HepG2 (cell line): ENCODE measurements around the gene CAMK1. TPM values are rescaled to one million over a fixed set of nuclear protein-coding genes. Genes with fewer than 3 reads are reported as not detected.

Source experiments
- HOXA5 ChIP-seq: sonication (generic); formaldehyde crosslinking; IDR thresholded peaks from 2 replicates; pipeline ENCODE4 v1.4.0; 2020; ENCODE audit warnings: missing genetic modification reagents
- NRL ChIP-seq: sonication (generic); formaldehyde crosslinking; IDR thresholded peaks from 2 replicates; pipeline ENCODE4 v1.5.0; 2020; ENCODE audit warnings: missing genetic modification reagents, mild to moderate bottlenecking, moderate library complexity, borderline replicate concordance
- PAWR ChIP-seq: sonication (generic); formaldehyde crosslinking; IDR thresholded peaks from 2 replicates; pipeline ENCODE4 v1.4.0; 2020; ENCODE audit warnings: missing genetic modification reagents, mild to moderate bottlenecking, borderline replicate concordance
- REL ChIP-seq: sonication (generic); formaldehyde crosslinking; conservative IDR thresholded peaks from 2 replicates; pipeline ENCODE4 v1.8.0; 2022; ENCODE audit warnings: mild to moderate bottlenecking, missing genetic modification reagents, moderate library complexity
- SMAD3 ChIP-seq: sonication (generic); formaldehyde crosslinking; IDR thresholded peaks from 2 replicates; pipeline ENCODE4 v1.4.0; 2020; ENCODE audit warnings: missing genetic modification reagents
- SMAD9 ChIP-seq: sonication (generic); formaldehyde crosslinking; IDR thresholded peaks from 2 replicates; pipeline ENCODE4 v1.5.1; 2020; ENCODE audit warnings: mild to moderate bottlenecking, missing genetic modification reagents
- SNAI1 ChIP-seq: sonication (generic); formaldehyde crosslinking; IDR thresholded peaks from 2 replicates; pipeline ENCODE4 v1.5.0; 2020; ENCODE audit warnings: mild to moderate bottlenecking, missing genetic modification reagents, borderline replicate concordance
- ZFP36L2 ChIP-seq: sonication (generic); formaldehyde crosslinking; IDR thresholded peaks from 2 replicates; pipeline ENCODE4 v1.4.0; 2020; ENCODE audit warnings: missing genetic modification reagents
- ZNF234 ChIP-seq: sonication (generic); formaldehyde crosslinking; conservative IDR thresholded peaks from 2 replicates; pipeline ENCODE4 v1.5.1; 2020; ENCODE audit warnings: mild to moderate bottlenecking, missing genetic modification reagents
- ZNF33B ChIP-seq: sonication (generic); formaldehyde crosslinking; IDR thresholded peaks from 2 replicates; pipeline ENCODE4 v1.5.1; 2020; ENCODE audit warnings: mild to moderate bottlenecking, missing genetic modification reagents
- ZNF720 ChIP-seq: sonication (generic); formaldehyde crosslinking; IDR thresholded peaks from 2 replicates; pipeline ENCODE4 v1.4.0; 2020; ENCODE audit warnings: missing genetic modification reagents
- ZNF839 ChIP-seq: sonication (generic); formaldehyde crosslinking; IDR thresholded peaks from 2 replicates; pipeline ENCODE4 v1.4.0; 2020; ENCODE audit warnings: missing genetic modification reagents, mild to moderate bottlenecking, borderline replicate concordance
- polyA plus RNA-seq, 8 experiments: library from polyadenylated mRNA; depleted of rRNA in 3 of 8; stranded (reverse) in 7 of 8; unstranded in 1 of 8; fragments of >200 nt; fragmentation: Illumina TruSeq in 4 of 8; extraction: Trizol in 4 of 8; gene quantifications; 2 replicates each; pipeline versions ENCODE4 v1.2.1 to v1.2.3, GENCODE V29; 2011 to 2016; ENCODE audit warnings: low read depth in 4 of 8, missing spikeins in 1 of 8, mixed read lengths in 1 of 8; ENCODE audit not compliant: insufficient read depth in 1 of 8
- total RNA-seq, 5 experiments: library from RNA; depleted of rRNA; stranded (reverse); fragments of >200 nt; fragmentation: Illumina TruSeq; extraction: Trizol; gene quantifications; 2 replicates each; pipeline ENCODE4 v1.2.3, GENCODE V29; 2016; ENCODE audit warnings: low read depth in 1 of 5
- TF ChIP-seq, protein P1 (sequence below): sonication (generic); formaldehyde crosslinking; IDR thresholded peaks from 2 replicates; pipeline ENCODE4 v1.9.0; 2021; ENCODE audit warnings: mild to moderate bottlenecking, missing genetic modification reagents
- TF ChIP-seq, protein P2 (sequence below): sonication (generic); formaldehyde crosslinking; IDR thresholded peaks from 2 replicates; pipeline ENCODE4 v1.5.0; 2020; ENCODE audit warnings: missing genetic modification reagents
- TF ChIP-seq, protein P3 (sequence below), 2 experiments: sonication (generic) in 1 of 2; formaldehyde crosslinking in 1 of 2; IDR thresholded peaks; 2 replicates each; pipeline versions ENCODE4 v1.4.0 to v1.6.1; 2018 to 2020; ENCODE audit warnings: missing genetic modification reagents in 2 of 2, borderline replicate concordance in 1 of 2, low read depth in 1 of 2, mild to moderate bottlenecking in 1 of 2, missing biosample characterization in 1 of 2
- TF ChIP-seq, protein P4 (sequence below): sonication (generic); formaldehyde crosslinking; IDR thresholded peaks from 2 replicates; pipeline ENCODE4 v1.4.0; 2020; ENCODE audit warnings: missing genetic modification reagents, borderline replicate concordance

The CAMK1 gene
- total and polyA plus RNA-seq, 2 of the 13 experiments (the other 11 are each of a cell fraction or from before 2014, with no cell fraction given): 26.4 to 53.3 TPM

DNA sequence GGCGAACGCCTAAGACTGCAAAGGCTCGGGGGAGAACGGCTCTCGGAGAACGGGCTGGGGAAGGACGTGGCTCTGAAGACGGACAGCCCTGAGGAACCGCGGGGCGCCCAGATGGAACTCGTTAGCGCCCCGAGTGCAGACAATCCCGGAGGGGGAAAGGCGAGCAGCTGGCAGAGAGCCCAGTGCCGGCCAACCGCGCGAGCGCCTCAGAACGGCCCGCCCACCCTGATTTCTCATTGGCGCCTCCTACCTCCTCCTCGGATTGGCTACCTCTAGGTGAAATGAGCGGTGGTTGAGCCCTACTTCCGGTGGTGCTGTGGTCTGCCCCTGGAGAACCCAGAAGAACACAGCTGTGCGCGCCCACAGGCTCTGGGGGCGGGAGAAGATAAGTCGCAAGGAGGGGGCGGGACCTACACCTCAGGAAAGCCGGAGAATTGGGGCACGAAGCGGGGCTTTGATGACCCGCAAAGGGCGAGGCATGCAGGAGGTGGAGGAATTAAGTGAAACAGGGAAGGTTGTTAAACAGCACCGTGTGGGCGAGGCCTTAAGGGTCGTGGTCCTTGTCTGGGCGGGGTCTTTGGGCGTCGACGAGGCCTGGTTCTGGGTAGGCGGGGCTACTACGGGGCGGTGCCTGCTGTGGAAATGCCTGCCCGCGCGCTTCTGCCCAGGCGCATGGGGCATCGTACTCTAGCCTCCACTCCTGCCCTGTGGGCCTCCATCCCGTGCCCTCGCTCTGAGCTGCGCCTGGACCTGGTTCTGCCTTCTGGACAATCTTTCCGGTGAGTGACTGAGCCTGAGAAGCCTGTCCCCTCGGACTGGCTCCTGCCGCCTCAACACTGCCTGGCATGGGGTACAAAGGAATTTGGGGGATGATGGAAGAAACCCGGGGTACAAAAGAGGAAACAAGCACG lies 19.8 kb downstream of the CAMK1 start, which contains the start of gene OGG1 (continued):
- TF ChIP-seq, protein P1, sequence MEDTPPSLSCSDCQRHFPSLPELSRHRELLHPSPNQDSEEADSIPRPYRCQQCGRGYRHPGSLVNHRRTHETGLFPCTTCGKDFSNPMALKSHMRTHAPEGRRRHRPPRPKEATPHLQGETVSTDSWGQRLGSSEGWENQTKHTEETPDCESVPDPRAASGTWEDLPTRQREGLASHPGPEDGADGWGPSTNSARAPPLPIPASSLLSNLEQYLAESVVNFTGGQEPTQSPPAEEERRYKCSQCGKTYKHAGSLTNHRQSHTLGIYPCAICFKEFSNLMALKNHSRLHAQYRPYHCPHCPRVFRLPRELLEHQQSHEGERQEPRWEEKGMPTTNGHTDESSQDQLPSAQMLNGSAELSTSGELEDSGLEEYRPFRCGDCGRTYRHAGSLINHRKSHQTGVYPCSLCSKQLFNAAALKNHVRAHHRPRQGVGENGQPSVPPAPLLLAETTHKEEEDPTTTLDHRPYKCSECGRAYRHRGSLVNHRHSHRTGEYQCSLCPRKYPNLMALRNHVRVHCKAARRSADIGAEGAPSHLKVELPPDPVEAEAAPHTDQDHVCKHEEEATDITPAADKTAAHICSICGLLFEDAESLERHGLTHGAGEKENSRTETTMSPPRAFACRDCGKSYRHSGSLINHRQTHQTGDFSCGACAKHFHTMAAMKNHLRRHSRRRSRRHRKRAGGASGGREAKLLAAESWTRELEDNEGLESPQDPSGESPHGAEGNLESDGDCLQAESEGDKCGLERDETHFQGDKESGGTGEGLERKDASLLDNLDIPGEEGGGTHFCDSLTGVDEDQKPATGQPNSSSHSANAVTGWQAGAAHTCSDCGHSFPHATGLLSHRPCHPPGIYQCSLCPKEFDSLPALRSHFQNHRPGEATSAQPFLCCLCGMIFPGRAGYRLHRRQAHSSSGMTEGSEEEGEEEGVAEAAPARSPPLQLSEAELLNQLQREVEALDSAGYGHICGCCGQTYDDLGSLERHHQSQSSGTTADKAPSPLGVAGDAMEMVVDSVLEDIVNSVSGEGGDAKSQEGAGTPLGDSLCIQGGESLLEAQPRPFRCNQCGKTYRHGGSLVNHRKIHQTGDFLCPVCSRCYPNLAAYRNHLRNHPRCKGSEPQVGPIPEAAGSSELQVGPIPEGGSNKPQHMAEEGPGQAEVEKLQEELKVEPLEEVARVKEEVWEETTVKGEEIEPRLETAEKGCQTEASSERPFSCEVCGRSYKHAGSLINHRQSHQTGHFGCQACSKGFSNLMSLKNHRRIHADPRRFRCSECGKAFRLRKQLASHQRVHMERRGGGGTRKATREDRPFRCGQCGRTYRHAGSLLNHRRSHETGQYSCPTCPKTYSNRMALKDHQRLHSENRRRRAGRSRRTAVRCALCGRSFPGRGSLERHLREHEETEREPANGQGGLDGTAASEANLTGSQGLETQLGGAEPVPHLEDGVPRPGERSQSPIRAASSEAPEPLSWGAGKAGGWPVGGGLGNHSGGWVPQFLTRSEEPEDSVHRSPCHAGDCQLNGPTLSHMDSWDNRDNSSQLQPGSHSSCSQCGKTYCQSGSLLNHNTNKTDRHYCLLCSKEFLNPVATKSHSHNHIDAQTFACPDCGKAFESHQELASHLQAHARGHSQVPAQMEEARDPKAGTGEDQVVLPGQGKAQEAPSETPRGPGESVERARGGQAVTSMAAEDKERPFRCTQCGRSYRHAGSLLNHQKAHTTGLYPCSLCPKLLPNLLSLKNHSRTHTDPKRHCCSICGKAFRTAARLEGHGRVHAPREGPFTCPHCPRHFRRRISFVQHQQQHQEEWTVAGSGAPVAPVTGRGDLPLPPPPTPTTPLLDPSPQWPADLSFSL (CRISPR knock-in tag): no peak
- TF ChIP-seq SMAD9 (CRISPR knock-in tag): no peak
- no peak for TF ChIP-seq ZFP36L2
- TF ChIP-seq ZNF839 (CRISPR knock-in tag): no peak
- TF ChIP-seq ZNF720 (CRISPR knock-in tag): no peak
- TF ChIP-seq ZNF33B (CRISPR knock-in tag): no peak
- TF ChIP-seq SNAI1 (CRISPR knock-in tag): no peak
- TF ChIP-seq, protein P2, sequence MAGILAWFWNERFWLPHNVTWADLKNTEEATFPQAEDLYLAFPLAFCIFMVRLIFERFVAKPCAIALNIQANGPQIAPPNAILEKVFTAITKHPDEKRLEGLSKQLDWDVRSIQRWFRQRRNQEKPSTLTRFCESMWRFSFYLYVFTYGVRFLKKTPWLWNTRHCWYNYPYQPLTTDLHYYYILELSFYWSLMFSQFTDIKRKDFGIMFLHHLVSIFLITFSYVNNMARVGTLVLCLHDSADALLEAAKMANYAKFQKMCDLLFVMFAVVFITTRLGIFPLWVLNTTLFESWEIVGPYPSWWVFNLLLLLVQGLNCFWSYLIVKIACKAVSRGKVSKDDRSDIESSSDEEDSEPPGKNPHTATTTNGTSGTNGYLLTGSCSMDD (CRISPR knock-in tag): no peak
- TF ChIP-seq, protein P3, sequence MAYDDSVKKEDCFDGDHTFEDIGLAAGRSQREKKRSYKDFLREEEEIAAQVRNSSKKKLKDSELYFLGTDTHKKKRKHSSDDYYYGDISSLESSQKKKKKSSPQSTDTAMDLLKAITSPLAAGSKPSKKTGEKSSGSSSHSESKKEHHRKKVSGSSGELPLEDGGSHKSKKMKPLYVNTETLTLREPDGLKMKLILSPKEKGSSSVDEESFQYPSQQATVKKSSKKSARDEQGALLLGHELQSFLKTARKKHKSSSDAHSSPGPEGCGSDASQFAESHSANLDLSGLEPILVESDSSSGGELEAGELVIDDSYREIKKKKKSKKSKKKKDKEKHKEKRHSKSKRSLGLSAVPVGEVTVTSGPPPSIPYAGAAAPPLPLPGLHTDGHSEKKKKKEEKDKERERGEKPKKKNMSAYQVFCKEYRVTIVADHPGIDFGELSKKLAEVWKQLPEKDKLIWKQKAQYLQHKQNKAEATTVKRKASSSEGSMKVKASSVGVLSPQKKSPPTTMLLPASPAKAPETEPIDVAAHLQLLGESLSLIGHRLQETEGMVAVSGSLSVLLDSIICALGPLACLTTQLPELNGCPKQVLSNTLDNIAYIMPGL (CRISPR knock-in tag; IDR thresholded peaks at IDR 0.05; ENCODE audit: borderline replicate concordance in 1 of 2, low read depth in 1 of 2): peak in 1 of 2 experiments; percentile 35; a peak in 2 of 4 replicates
- TF ChIP-seq SMAD3 (CRISPR knock-in tag): no peak
- TF ChIP-seq, protein P4, sequence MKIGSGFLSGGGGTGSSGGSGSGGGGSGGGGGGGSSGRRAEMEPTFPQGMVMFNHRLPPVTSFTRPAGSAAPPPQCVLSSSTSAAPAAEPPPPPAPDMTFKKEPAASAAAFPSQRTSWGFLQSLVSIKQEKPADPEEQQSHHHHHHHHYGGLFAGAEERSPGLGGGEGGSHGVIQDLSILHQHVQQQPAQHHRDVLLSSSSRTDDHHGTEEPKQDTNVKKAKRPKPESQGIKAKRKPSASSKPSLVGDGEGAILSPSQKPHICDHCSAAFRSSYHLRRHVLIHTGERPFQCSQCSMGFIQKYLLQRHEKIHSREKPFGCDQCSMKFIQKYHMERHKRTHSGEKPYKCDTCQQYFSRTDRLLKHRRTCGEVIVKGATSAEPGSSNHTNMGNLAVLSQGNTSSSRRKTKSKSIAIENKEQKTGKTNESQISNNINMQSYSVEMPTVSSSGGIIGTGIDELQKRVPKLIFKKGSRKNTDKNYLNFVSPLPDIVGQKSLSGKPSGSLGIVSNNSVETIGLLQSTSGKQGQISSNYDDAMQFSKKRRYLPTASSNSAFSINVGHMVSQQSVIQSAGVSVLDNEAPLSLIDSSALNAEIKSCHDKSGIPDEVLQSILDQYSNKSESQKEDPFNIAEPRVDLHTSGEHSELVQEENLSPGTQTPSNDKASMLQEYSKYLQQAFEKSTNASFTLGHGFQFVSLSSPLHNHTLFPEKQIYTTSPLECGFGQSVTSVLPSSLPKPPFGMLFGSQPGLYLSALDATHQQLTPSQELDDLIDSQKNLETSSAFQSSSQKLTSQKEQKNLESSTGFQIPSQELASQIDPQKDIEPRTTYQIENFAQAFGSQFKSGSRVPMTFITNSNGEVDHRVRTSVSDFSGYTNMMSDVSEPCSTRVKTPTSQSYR (CRISPR knock-in tag): no peak
- peak; percentile 86; the same call in 1 of the 2 replicates for TF ChIP-seq PAWR (CRISPR knock-in tag)
- TF ChIP-seq ZNF234 (CRISPR knock-in tag): no peak
- no peak for TF ChIP-seq NRL (CRISPR knock-in tag)
- TF ChIP-seq REL (CRISPR knock-in tag): peak; percentile 42; the same call in 1 of the 2 replicates
- TF ChIP-seq HOXA5 (CRISPR knock-in tag): peak; percentile 29; the same call in 1 of the 2 replicates
